ENCODE results near the gene TTPAL. TPM values are rescaled to one million over a fixed set of nuclear protein-coding genes. Genes with fewer than 3 reads are reported as not detected.

TTPAL gene
- total and polyA plus RNA-seq, 2 donors (not counting 3 experiments of a cell fraction or from before 2014, with no cell fraction given) = 4.0 to 8.0 TPM

DNA sequence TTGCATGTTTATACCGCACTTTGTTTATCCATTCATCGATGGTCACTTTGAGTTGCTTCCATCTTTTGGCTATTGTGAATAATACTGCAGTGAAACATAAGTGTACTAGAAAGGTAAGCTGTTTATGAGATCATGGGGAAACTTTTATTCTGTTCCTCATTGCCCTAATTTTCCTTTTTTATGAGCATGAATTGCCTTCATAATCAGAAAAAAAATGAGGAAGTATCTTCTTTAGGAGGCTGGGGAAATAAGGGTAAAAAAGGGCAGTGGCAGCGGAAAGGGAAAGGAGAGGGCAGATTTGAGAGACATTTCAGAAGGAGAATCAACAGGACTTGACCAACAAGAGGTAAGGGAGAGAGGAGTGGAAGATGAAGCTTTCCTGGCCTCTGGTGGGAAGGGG lies 60.5 kb downstream of the TTPAL start:
- Histone ChIP-seq H3K79me2 (ENCODE audit: control insufficient read depth, insufficient read depth, low read length) (peaks cover 31% of the 10 kb centered on the region), H4K20me1 (replicated peaks; ENCODE audit: control insufficient read depth, extremely low read depth, insufficient read depth, low read length) (no peaks in the 10 kb centered on the region), H3K4me2 (ENCODE audit: insufficient read depth, low read length) (no peak overlapping the region), H2AFZ (ENCODE audit: low read depth, low read length) (no peak overlapping the region), H3K9me3 (replicated peaks; ENCODE audit: control insufficient read depth, insufficient read depth, low read length) (no peaks in the 10 kb centered on the region), H3K4me1 (ENCODE audit: control insufficient read depth, extremely low read depth, insufficient read depth, low read length) (peaks cover 27% of the 10 kb centered on the region), H3K36me3 (ENCODE audit: control insufficient read depth in 2 of 2, extremely low read depth in 1 of 2, insufficient read depth in 2 of 2, low read length in 2 of 2) (no peaks in the 10 kb centered on the region), H3K4me3 (replicated peaks in 1 of 3; ENCODE audit: insufficient read depth in 1 of 3, low read depth in 1 of 3, low read length in 3 of 3) (no peak overlapping the region), H3K9ac (replicated peaks; ENCODE audit: extremely low read depth, insufficient read depth, low read length) (no peak overlapping the region), H3K27me3 (ENCODE audit: control insufficient read depth in 2 of 2, insufficient read depth in 2 of 2, low read length in 2 of 2) (no peaks in the 10 kb centered on the region), H3K27ac (ENCODE audit: insufficient read depth, low read depth, low read length) (no peak overlapping the region), H3K9me1 (replicated peaks; ENCODE audit: control insufficient read depth, extremely low read depth, insufficient read depth, low read length) (no peaks in the 10 kb centered on the region)
- dilution Hi-C loops (cut with MboI; ENCODE audit: extremely low pct_ligation_motif_present, low sequenced_read_pairs) = no loop called here
- DNase-seq (ENCODE audit: low read depth, low spot score) = no peak
- POLR2A ChIA-PET = no interaction called here
- BruUV-seq (replicated peaks) = no TSS peak
- CTCF ChIA-PET = interaction anchor here (0.9 to 1.3 kb wide), 3 partner anchors 13 to 73 kb away, joined by 3 to 5 read pairs (median 3); no protein-coding TSS in a partner anchor
- no peak for FAIRE-seq
- intact Hi-C loops (cut with micrococcal nuclease) = loop anchor here (10.0 kb wide), 1 partner anchor 199 kb away; no protein-coding TSS in a partner anchor
- no peak for TF ChIP-seq MYC (IDR thresholded peaks at IDR 0.05; ENCODE audit: low read depth, low read length)

DNA sequence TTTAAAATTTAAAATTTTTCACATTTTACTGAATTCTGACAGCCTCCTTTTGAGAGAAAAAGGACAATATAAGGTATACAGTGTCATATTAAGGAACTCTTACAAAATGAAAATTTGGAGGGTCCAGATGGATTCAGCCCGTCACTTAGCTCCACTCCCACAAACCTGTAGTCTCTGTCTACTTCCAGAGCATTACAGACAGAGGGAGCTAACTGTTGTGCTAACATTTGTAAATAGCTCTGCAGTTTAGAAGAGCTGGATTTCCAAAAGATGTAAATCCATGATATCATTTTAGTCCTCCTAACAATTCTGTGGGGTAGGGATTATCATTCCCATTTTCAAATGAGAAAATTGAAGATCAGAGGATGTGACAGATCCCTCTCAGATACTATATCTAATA lies 62.3 kb downstream of the TTPAL start:
- H3K9me3 ChIP-seq (replicated peaks; ENCODE audit: control insufficient read depth, insufficient read depth, low read length) = no peaks in the 10 kb centered on the region
- dilution Hi-C loops (cut with MboI; ENCODE audit: extremely low pct_ligation_motif_present, low sequenced_read_pairs) (no loop called here), intact Hi-C loops (cut with micrococcal nuclease) (loop anchor here (10.0 kb wide), 1 partner anchor 197 kb away; no protein-coding TSS in a partner anchor)
- no peak overlapping the region for H3K4me3 ChIP-seq (replicated peaks in 1 of 3; ENCODE audit: insufficient read depth in 1 of 3, low read depth in 1 of 3, low read length in 3 of 3)
- ChIA-PET CTCF (interaction anchor here (0.6 to 2.4 kb wide), 7 partner anchors 11 to 71 kb away, joined by 3 to 7 read pairs (median 4); no protein-coding TSS in a partner anchor), POLR2A (no interaction called here)
- no peak overlapping the region for H3K9ac ChIP-seq (replicated peaks; ENCODE audit: extremely low read depth, insufficient read depth, low read length)
- DNase-seq (ENCODE audit: low read depth, low spot score) (no peak), FAIRE-seq (no peak)
- BruUV-seq (replicated peaks) = no TSS peak
- TF ChIP-seq, protein P1, sequence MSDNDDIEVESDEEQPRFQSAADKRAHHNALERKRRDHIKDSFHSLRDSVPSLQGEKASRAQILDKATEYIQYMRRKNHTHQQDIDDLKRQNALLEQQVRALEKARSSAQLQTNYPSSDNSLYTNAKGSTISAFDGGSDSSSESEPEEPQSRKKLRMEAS (IDR thresholded peaks at IDR 0.05; ENCODE audit: insufficient read depth, insufficient read length) = no peak
- TF ChIP-seq GATA2 (IDR thresholded peaks at IDR 0.05; ENCODE audit: insufficient read depth, insufficient read length, low read depth, low read length) (no peak), MYC (IDR thresholded peaks at IDR 0.05; ENCODE audit: low read depth, low read length) (no peak)
- TF ChIP-seq, protein P2, sequence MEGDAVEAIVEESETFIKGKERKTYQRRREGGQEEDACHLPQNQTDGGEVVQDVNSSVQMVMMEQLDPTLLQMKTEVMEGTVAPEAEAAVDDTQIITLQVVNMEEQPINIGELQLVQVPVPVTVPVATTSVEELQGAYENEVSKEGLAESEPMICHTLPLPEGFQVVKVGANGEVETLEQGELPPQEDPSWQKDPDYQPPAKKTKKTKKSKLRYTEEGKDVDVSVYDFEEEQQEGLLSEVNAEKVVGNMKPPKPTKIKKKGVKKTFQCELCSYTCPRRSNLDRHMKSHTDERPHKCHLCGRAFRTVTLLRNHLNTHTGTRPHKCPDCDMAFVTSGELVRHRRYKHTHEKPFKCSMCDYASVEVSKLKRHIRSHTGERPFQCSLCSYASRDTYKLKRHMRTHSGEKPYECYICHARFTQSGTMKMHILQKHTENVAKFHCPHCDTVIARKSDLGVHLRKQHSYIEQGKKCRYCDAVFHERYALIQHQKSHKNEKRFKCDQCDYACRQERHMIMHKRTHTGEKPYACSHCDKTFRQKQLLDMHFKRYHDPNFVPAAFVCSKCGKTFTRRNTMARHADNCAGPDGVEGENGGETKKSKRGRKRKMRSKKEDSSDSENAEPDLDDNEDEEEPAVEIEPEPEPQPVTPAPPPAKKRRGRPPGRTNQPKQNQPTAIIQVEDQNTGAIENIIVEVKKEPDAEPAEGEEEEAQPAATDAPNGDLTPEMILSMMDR (IDR thresholded peaks at IDR 0.05; ENCODE audit: extremely low read depth in 1 of 2, insufficient read depth in 1 of 2, low read depth in 1 of 2, low read length in 2 of 2) = no peak
- H2AFZ ChIP-seq (ENCODE audit: low read depth, low read length) = no peak overlapping the region
- H3K36me3 ChIP-seq (ENCODE audit: control insufficient read depth in 2 of 2, extremely low read depth in 1 of 2, insufficient read depth in 2 of 2, low read length in 2 of 2) = no peaks in the 10 kb centered on the region
- peaks cover 17% of the 10 kb centered on the region for H3K4me1 ChIP-seq (ENCODE audit: control insufficient read depth, extremely low read depth, insufficient read depth, low read length)
- peaks cover 37% of the 10 kb centered on the region for H3K79me2 ChIP-seq (ENCODE audit: control insufficient read depth, insufficient read depth, low read length)
- H3K27me3 ChIP-seq (ENCODE audit: control insufficient read depth in 2 of 2, insufficient read depth in 2 of 2, low read length in 2 of 2) = no peaks in the 10 kb centered on the region
- H3K9me1 ChIP-seq (replicated peaks; ENCODE audit: control insufficient read depth, extremely low read depth, insufficient read depth, low read length) = no peaks in the 10 kb centered on the region
- H3K27ac ChIP-seq (ENCODE audit: insufficient read depth, low read depth, low read length) = no peak overlapping the region
- no peaks in the 10 kb centered on the region for H4K20me1 ChIP-seq (replicated peaks; ENCODE audit: control insufficient read depth, extremely low read depth, insufficient read depth, low read length)
- no peak overlapping the region for H3K4me2 ChIP-seq (ENCODE audit: insufficient read depth, low read length)

Data from endothelial cell of umbilical vein (primary cell).